ENCODE data around the gene SLC9A9. TPM values are rescaled to one million over a fixed set of nuclear protein-coding genes. Genes with fewer than 3 reads are reported as not detected.

SLC9A9 gene
- total and polyA plus RNA-seq, 2 donors (not counting 1 experiment from before 2014, with no cell fraction given), result 14.3 to 74.0 TPM

- DNase-seq (ENCODE audit: low read depth in 2 of 2), result peak in 1 of 2 donors; percentile 14
- Histone ChIP-seq H3K4me2 (ENCODE audit: extremely low read depth, insufficient read depth, low read length) (no peak overlapping the region), H4K20me1 (ENCODE audit: control insufficient read depth, extremely low read depth, insufficient read depth, low read length) (no peaks in the 10 kb centered on the region), H3K9ac (ENCODE audit: insufficient read depth, low read length) (no peak overlapping the region), H3K27ac (ENCODE audit: insufficient read depth, low read length) (no peak overlapping the region), H3K4me1 (ENCODE audit: control insufficient read depth, extremely low read depth, insufficient read depth, low read length) (no peaks in the 10 kb centered on the region), H3K79me2 (ENCODE audit: control insufficient read depth, insufficient read depth, low read length) (no peaks in the 10 kb centered on the region), H2AFZ (ENCODE audit: low read length) (no peak overlapping the region), H3K9me3 (ENCODE audit: control insufficient read depth, insufficient read depth, low read depth, low read length) (no peaks in the 10 kb centered on the region), H3K4me3 (replicated peaks in 1 of 4; ENCODE audit: control extremely low read depth in 1 of 4, insufficient read depth in 1 of 4, low read depth in 3 of 4, low read length in 4 of 4) (no peak overlapping the region), H3K36me3 (ENCODE audit: control insufficient read depth, insufficient read depth, low read length) (no peaks in the 10 kb centered on the region), H3K27me3 (ENCODE audit: control insufficient read depth, insufficient read depth, low read length) (no peaks in the 10 kb centered on the region)
- TF ChIP-seq EZH2 (IDR thresholded peaks at IDR 0.05; ENCODE audit: low read length, missing control alignments) (no peak), CTCF (conservative IDR thresholded peaks at IDR 0.05 in 1 of 2, IDR thresholded peaks at IDR 0.05 in 1 of 2; ENCODE audit: low read depth in 1 of 2, low read length in 2 of 2) (no peak)
Observed at GRCh38 chr3:143643905-143644304, 204.4 kb downstream of the SLC9A9 start.

- no peak overlapping the region for H3K9ac ChIP-seq (ENCODE audit: insufficient read depth, low read length)
- no peaks in the 10 kb centered on the region for H3K27me3 ChIP-seq (ENCODE audit: control insufficient read depth, insufficient read depth, low read length)
- no peaks in the 10 kb centered on the region for H3K9me3 ChIP-seq (ENCODE audit: control insufficient read depth, insufficient read depth, low read depth, low read length)
- H3K27ac ChIP-seq (ENCODE audit: insufficient read depth, low read length), result no peak overlapping the region
- H2AFZ ChIP-seq (ENCODE audit: low read length), result no peak overlapping the region
- TF ChIP-seq CTCF (conservative IDR thresholded peaks at IDR 0.05 in 1 of 2, IDR thresholded peaks at IDR 0.05 in 1 of 2; ENCODE audit: low read depth in 1 of 2, low read length in 2 of 2) (no peak), EZH2 (IDR thresholded peaks at IDR 0.05; ENCODE audit: low read length, missing control alignments) (no peak)
- no peaks in the 10 kb centered on the region for H3K4me1 ChIP-seq (ENCODE audit: control insufficient read depth, extremely low read depth, insufficient read depth, low read length)
- H3K79me2 ChIP-seq (ENCODE audit: control insufficient read depth, insufficient read depth, low read length), result no peaks in the 10 kb centered on the region
- H3K4me3 ChIP-seq (replicated peaks in 1 of 4; ENCODE audit: control extremely low read depth in 1 of 4, insufficient read depth in 1 of 4, low read depth in 3 of 4, low read length in 4 of 4), result no peak overlapping the region
- H3K36me3 ChIP-seq (ENCODE audit: control insufficient read depth, insufficient read depth, low read length), result no peaks in the 10 kb centered on the region
- no peaks in the 10 kb centered on the region for H4K20me1 ChIP-seq (ENCODE audit: control insufficient read depth, extremely low read depth, insufficient read depth, low read length)
- H3K4me2 ChIP-seq (ENCODE audit: extremely low read depth, insufficient read depth, low read length), result no peak overlapping the region
- no peak for DNase-seq (ENCODE audit: low read depth in 2 of 2)
Observed at GRCh38 chr3:143640774-143641173, 207.5 kb downstream of the SLC9A9 start.

- Histone ChIP-seq H3K27me3 (ENCODE audit: control insufficient read depth, insufficient read depth, low read length) (no peaks in the 10 kb centered on the region), H3K4me2 (ENCODE audit: extremely low read depth, insufficient read depth, low read length) (no peak overlapping the region), H3K9me3 (ENCODE audit: control insufficient read depth, insufficient read depth, low read depth, low read length) (no peaks in the 10 kb centered on the region), H3K4me3 (replicated peaks in 1 of 4; ENCODE audit: control extremely low read depth in 1 of 4, insufficient read depth in 1 of 4, low read depth in 3 of 4, low read length in 4 of 4) (no peak overlapping the region), H3K36me3 (ENCODE audit: control insufficient read depth, insufficient read depth, low read length) (no peaks in the 10 kb centered on the region), H3K4me1 (ENCODE audit: control insufficient read depth, extremely low read depth, insufficient read depth, low read length) (no peaks in the 10 kb centered on the region), H3K27ac (ENCODE audit: insufficient read depth, low read length) (no peak overlapping the region), H3K9ac (ENCODE audit: insufficient read depth, low read length) (no peak overlapping the region), H4K20me1 (ENCODE audit: control insufficient read depth, extremely low read depth, insufficient read depth, low read length) (no peaks in the 10 kb centered on the region), H2AFZ (ENCODE audit: low read length) (no peak overlapping the region), H3K79me2 (ENCODE audit: control insufficient read depth, insufficient read depth, low read length) (no peaks in the 10 kb centered on the region)
- DNase-seq (ENCODE audit: low read depth in 2 of 2), result no peak
- no peak for TF ChIP-seq CTCF (conservative IDR thresholded peaks at IDR 0.05 in 1 of 2, IDR thresholded peaks at IDR 0.05 in 1 of 2; ENCODE audit: low read depth in 1 of 2, low read length in 2 of 2)
- TF ChIP-seq EZH2 (IDR thresholded peaks at IDR 0.05; ENCODE audit: low read length, missing control alignments), result no peak
Observed at GRCh38 chr3:143637133-143637532, 211.1 kb downstream of the SLC9A9 start.

All from fibroblast of lung (primary cell).